ENCODE data around the gene LAYN. TPM values are rescaled to one million over a fixed set of nuclear protein-coding genes. Genes with fewer than 3 reads are reported as not detected.

LAYN gene
- total RNA-seq, 4 donors from 2014 or later = 36.4 to 64.5 (median 49.3) TPM

DNA sequence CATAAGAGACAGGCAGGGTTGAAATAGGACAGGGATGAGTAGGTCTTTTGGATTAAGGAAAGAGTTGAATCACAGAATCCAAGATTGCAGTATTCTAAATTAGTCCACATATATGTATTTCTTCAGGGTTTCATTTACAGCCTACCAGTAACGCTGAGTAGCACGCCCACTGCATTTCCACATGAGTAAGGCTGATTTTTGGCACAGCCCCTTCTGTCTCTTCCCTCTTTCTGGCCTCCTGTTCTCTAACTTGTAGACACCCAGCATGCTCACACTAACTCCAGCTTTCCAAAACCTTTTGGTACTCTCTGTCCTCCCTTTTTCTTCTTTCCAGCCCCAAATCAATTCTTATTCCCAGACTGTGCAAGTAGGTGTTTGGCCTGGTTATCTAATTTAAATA lies 58.0 kb downstream of the LAYN start:
- intact Hi-C loops (cut with DNase I) = no loop called here
- no peaks in the 10 kb centered on the region for H3K27me3 ChIP-seq
- TF ChIP-seq CTCF (IDR thresholded peaks at IDR 0.05) (no peak), POLR2A (IDR thresholded peaks at IDR 0.05) (no peak)
- WGBS, 2 donors = 60 to 72% methylated on average over 2 of the region's 2 CpGs
- H3K9me3 ChIP-seq = no peaks in the 10 kb centered on the region
- no peak overlapping the region for H3K4me3 ChIP-seq (replicated peaks in 1 of 3)
- no peak overlapping the region for H3K27ac ChIP-seq
- no peaks in the 10 kb centered on the region for H3K36me3 ChIP-seq
- H3K4me1 ChIP-seq = peaks cover 4% of the 10 kb centered on the region in 2 donors
- no peak for DNase-seq

- TF ChIP-seq CTCF (IDR thresholded peaks at IDR 0.05) = no peak
- no peak for TF ChIP-seq POLR2A (IDR thresholded peaks at IDR 0.05)
- Histone ChIP-seq H3K27me3 (no peaks in the 10 kb centered on the region), H3K4me1 (peaks cover 13 to 15% of the 10 kb centered on the region in 2 donors), H3K9me3 (no peaks in the 10 kb centered on the region), H3K36me3 (no peaks in the 10 kb centered on the region), H3K27ac (peak overlapping the region; percentile 9 to 100 (median 98)), H3K4me3 (replicated peaks in 1 of 3) (peak overlapping the region in 2 of 3 donors; percentile 1 to 97)
- intact Hi-C loops (cut with DNase I) = loop anchor here (5.0 kb wide), 2 partner anchors 176 to 236 kb away; no protein-coding TSS in a partner anchor
- DNase-seq = no peak
- 23 to 24% methylated on average over 9 of the region's 9 CpGs for WGBS, 2 donors
Measured at GRCh38 chr11:111601636-111601978, 61.1 kb downstream of the LAYN start.

DNA sequence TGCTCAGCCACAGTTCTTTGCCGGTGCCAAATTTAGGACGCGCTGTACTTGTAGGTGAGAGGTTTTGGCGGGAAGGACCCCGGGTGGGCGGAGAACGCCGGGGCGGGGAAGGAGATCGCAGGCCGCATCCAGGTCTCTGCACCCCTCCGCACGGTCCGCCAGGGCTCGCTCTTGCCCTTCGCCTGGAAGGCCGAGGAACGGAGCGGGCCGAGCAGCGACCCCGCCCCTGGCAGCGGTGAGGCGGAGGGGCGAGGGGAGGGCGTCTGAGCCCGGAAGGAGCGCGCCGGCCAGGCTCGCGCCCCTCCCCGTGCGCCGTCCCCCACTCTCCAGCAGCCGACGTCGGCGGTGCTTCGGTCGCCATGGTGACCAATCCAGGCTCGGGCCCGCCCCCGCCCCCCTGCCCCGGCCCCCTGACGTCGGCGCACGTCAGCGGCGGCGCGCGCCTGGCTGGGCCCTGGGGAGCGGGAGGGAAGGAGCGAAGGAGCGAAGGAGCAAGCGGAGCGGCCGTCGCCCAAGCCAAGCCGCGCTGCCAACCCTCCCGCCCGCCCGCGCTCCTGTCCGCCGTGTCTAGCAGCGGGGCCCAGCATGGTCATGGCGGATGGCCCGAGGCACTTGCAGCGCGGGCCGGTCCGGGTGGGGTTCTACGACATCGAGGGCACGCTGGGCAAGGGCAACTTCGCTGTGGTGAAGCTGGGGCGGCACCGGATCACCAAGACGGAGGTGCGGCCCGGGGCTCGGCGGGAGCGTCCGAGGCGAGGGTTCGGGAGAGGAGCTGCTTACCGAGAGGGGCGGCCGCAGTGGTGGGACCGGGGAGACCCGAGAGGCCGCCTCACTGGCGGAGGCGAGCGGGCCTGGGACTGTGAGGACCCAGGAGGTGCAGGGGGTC lies 61.7 kb downstream of the LAYN start, which contains the start of gene SIK2:
SIK2 (plus strand) TSS at position 471 of the 886 bp plus-strand sequence; CDS start at position 586, 115 bp downstream.
- no peaks in the 10 kb centered on the region for H3K36me3 ChIP-seq
- peaks cover 13 to 15% of the 10 kb centered on the region in 2 donors for H3K4me1 ChIP-seq
- no peaks in the 10 kb centered on the region for H3K9me3 ChIP-seq
- intact Hi-C loops (cut with DNase I) = loop anchor here (5.0 kb wide), 2 partner anchors 175 to 235 kb away; no protein-coding TSS in a partner anchor
- DNase-seq = peak; percentile 96
- TF ChIP-seq POLR2A (IDR thresholded peaks at IDR 0.05) = peak; percentile 29 to 72
- peak; percentile 83 to 100 (median 90) for TF ChIP-seq CTCF (IDR thresholded peaks at IDR 0.05)
- 0% methylated on average over 7 to 9 of the region's 100 CpGs for WGBS, 2 donors
- peak within 1 kb of the TSS; percentile 98 to 100 (median 98) for H3K27ac ChIP-seq
- no peaks in the 10 kb centered on the region for H3K27me3 ChIP-seq
- H3K4me3 ChIP-seq (replicated peaks in 1 of 3) = peak within 1 kb of the TSS; percentile 64 to 97 (median 85)

DNA sequence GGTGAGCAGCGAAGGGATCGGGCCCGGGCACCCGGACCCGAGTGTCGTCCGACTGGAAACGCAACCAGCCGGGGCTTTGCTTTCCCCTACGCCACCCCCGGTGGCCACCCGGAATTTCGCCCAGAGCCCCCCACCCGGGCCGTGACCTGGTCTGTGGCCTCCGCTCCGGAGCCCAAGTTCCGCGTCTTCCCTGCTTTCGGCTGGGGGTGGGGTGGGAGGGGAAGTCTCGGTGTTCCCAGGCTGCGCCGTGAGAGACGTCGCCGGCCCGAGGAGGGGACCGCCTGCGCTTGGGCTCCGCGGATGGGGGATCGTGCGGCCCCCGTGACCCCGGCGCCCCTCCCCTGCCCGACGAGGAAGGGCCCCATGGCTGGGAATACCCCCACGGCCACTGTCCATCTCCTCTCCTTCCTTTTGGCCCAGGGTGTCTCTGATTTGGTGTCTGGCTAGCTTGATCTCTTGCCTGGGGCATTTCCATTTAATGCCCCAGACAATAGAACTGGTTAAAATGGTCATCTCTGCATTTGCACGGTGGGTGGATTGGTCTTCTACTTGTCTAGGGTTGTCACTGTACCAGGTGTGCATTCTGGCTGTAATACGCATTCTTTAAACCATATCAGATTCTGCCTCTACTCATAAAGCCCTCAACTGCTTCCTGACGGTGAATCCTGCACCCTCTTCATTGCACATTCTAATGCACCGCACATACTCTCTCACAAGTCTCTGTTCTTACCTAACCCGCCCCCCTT lies 62.5 kb downstream of the LAYN start:
- 1 to 4% methylated on average over 5 to 24 of the region's 44 CpGs for WGBS, 2 donors
- no peaks in the 10 kb centered on the region for H3K9me3 ChIP-seq
- H3K4me3 ChIP-seq (replicated peaks in 1 of 3) = peak overlapping the region; percentile 64 to 97 (median 85)
- TF ChIP-seq POLR2A (IDR thresholded peaks at IDR 0.05) (peak in 1 of 2 donors; percentile 20), CTCF (IDR thresholded peaks at IDR 0.05) (no peak)
- H3K27me3 ChIP-seq = no peaks in the 10 kb centered on the region
- no peaks in the 10 kb centered on the region for H3K36me3 ChIP-seq
- peaks cover 13 to 15% of the 10 kb centered on the region in 2 donors for H3K4me1 ChIP-seq
- intact Hi-C loops (cut with DNase I) = loop anchor here (5.0 kb wide), 2 partner anchors 174 to 234 kb away; no protein-coding TSS in a partner anchor
- peak overlapping the region; percentile 98 to 100 (median 98) for H3K27ac ChIP-seq
- DNase-seq = peak in 1 of 2 donors; percentile 53
